ENCODE measurements around the gene PAM.

PAM gene

GRCh38 chr5:102841021-102841420 lies 85.9 kb downstream of the PAM start:
- DNase-seq = no peak

GRCh38 chr5:102843997-102844396 lies 88.9 kb downstream of the PAM start:
- DNase-seq = no peak
- intact Hi-C loops (cut with DNase I) = no loop called here

More at GRCh38 chr5:102841021-102841420, 85.9 kb downstream of the PAM start:
- intact Hi-C loops (cut with DNase I) = no loop called here

GRCh38 chr5:102845041-102845440 lies 89.9 kb downstream of the PAM start:
- no peak for DNase-seq
- intact Hi-C loops (cut with DNase I) = no loop called here

- intact Hi-C loops (cut with DNase I) = no loop called here
- DNase-seq = no peak
Measured at GRCh38 chr5:102850503-102850902, 95.4 kb downstream of the PAM start.

- intact Hi-C loops (cut with DNase I) = no loop called here
- DNase-seq = no peak
Measured at GRCh38 chr5:102853680-102854079, 98.6 kb downstream of the PAM start.

GRCh38 chr5:102855681-102856388 lies 100.7 kb downstream of the PAM start:
- no peak for DNase-seq
- intact Hi-C loops (cut with DNase I) = no loop called here

GRCh38 chr5:102856389-102856777 lies 101.3 kb downstream of the PAM start:
- intact Hi-C loops (cut with DNase I) = no loop called here
- DNase-seq = no peak

- DNase-seq = no peak
- intact Hi-C loops (cut with DNase I) = no loop called here
Measured at GRCh38 chr5:102857076-102857818, 102.1 kb downstream of the PAM start.

- intact Hi-C loops (cut with DNase I) = no loop called here
- DNase-seq = no peak
Measured at GRCh38 chr5:102858221-102858620, 103.1 kb downstream of the PAM start.

- no peak for DNase-seq
Measured at GRCh38 chr5:102858808-102859207, 103.7 kb downstream of the PAM start.

GRCh38 chr5:102860035-102860434 lies 104.9 kb downstream of the PAM start:
- intact Hi-C loops (cut with DNase I) = no loop called here
- DNase-seq = no peak

More at GRCh38 chr5:102858808-102859207, 103.7 kb downstream of the PAM start:
- intact Hi-C loops (cut with DNase I) = no loop called here

GRCh38 chr5:102863058-102863457 lies 108.0 kb downstream of the PAM start:
- DNase-seq = no peak
- intact Hi-C loops (cut with DNase I) = no loop called here

- no peak for DNase-seq
- intact Hi-C loops (cut with DNase I) = no loop called here
Measured at GRCh38 chr5:102863764-102864560, 108.9 kb downstream of the PAM start.

GRCh38 chr5:102865171-102865509 lies 110.0 kb downstream of the PAM start:
- intact Hi-C loops (cut with DNase I) = no loop called here
- no peak for DNase-seq

GRCh38 chr5:102865510-102866236 lies 110.6 kb downstream of the PAM start:
- DNase-seq = peak; percentile 4 to 77 (median 49)
- intact Hi-C loops (cut with DNase I) = no loop called here

GRCh38 chr5:102866237-102866600 lies 111.1 kb downstream of the PAM start:
- intact Hi-C loops (cut with DNase I) = no loop called here
- no peak for DNase-seq

- intact Hi-C loops (cut with DNase I) = no loop called here
Measured at GRCh38 chr5:102867992-102868662, 113.0 kb downstream of the PAM start.

GRCh38 chr5:102869230-102869629 lies 114.1 kb downstream of the PAM start:
- no peak for DNase-seq
- intact Hi-C loops (cut with DNase I) = no loop called here

More at GRCh38 chr5:102867992-102868662, 113.0 kb downstream of the PAM start:
- DNase-seq = no peak

GRCh38 chr5:102873379-102873932 lies 118.4 kb downstream of the PAM start:
- DNase-seq = no peak
- intact Hi-C loops (cut with DNase I) = no loop called here

All from head of caudate nucleus (tissue), 42 donors.